GM12801 (cell line): ENCODE measurements around the gene TSC22D1.

Experiments
- CTCF ChIP-seq: IDR thresholded peaks from one replicate; pipeline ENCODE4 v1.5.1; 2011; ENCODE audit warnings: control low read depth; ENCODE audit not compliant: insufficient read length; ENCODE audit errors: extremely low read depth

The TSC22D1 gene

DNA sequence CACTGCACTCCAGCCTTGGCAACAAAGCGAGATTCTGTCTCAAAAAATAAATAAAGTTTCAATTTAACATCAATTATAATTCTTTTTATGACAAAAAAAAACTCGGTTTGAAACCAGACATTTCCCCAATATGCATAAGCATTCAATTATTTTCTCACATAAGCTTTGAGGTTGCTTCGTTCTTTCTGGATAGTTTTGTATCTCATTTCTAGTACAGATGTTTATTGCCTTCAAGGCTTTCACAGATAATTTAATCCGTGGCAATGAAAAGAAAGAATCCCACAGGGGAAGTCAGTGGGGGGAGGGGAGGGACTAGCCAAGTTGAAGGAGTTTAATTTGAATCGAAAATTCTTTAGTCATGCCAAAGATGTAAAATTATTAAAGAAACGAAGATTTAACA is 29.6 kb upstream of the TSC22D1 start:
- no peak for TF ChIP-seq CTCF

DNA sequence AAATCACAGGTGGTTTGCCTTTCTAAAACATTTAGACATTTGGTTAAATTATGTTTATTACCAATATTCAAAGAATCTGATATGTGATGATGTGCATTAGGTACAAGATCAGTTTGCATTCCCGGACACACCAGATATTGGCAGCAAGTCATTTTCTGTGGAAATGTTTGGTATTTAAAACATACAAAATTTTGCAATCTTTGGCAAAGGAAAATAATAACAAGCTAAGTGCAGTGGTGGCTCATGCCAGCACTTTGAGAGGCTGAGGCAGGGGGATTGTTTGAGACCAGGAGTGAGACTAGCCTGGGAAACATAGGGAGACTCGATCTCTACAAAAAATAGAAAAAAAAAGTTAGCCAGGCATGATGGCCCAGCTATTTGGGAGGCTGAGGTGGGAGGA is 29.1 kb upstream of the TSC22D1 start:
- no peak for TF ChIP-seq CTCF

DNA sequence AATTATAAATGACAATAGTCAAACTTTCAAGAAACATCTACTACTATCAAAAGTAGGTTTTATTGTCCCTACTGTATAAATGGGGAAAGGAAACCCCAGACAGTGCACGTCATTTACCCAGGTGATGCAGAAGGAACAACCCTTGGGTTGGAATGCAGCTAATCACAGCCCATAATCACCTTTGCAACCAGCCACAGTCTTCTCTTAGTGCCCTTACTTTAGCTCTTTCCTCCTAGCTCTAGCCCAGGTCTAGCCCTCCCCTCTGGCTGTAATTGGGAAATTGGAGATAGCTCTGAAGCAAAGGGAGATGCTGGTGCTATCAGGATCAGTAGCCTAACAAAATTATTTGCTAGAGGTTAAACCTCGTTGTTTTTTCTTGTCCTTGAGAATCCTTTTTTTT is 25.5 kb upstream of the TSC22D1 start:
- no peak for TF ChIP-seq CTCF

- TF ChIP-seq CTCF = no peak
These were observed 16.2 kb upstream of the TSC22D1 start for GRCh38 chr13:44592216-44592847.

GRCh38 chr13:44591316-44591715 is 15.2 kb upstream of the TSC22D1 start:
- no peak for TF ChIP-seq CTCF

- no peak for TF ChIP-seq CTCF
These were observed 7.0 kb upstream of the TSC22D1 start for GRCh38 chr13:44583137-44583536.

DNA sequence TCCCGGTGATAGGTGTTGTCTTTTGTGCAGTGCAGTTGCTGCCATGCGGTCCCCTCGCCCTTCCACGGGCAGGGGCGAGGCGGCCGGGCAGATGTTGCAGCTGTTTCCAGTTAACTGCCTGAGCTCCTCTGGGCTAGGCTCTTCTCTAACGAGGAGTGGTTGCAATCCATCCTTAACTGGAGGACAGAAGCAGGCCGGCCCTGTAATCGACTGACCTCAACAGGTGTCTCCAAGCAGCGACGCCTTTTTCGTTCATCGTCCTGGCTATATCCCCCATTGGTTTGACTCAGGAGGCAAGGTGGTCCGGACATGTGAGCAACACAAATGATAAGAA is 1.9 kb upstream of the TSC22D1 start:
- TF ChIP-seq CTCF = no peak
